HG02763 (cell line): ENCODE data around the gene KCTD16.

Experiments
- ATAC-seq: cut with Tn5 transposase; IDR thresholded peaks from one replicate; pipeline ENCODE4 v1.9.1; 2021; ENCODE audit warnings: mild to moderate bottlenecking, moderate library complexity; ENCODE audit not compliant: unreplicated experiment

The KCTD16 gene

GRCh38 chr5:144205141-144205551 lies 34.5 kb downstream of the KCTD16 start:
- ATAC-seq: no peak

GRCh38 chr5:144206141-144206540 lies 35.5 kb downstream of the KCTD16 start:
- no peak for ATAC-seq

- no peak for ATAC-seq
These were observed 37.3 kb downstream of the KCTD16 start for GRCh38 chr5:144207875-144208444.

- no peak for ATAC-seq
These were observed 38.7 kb downstream of the KCTD16 start for GRCh38 chr5:144209361-144209760.

GRCh38 chr5:144210655-144211054 lies 40.0 kb downstream of the KCTD16 start:
- no peak for ATAC-seq

- no peak for ATAC-seq
These were observed 49.2 kb downstream of the KCTD16 start for GRCh38 chr5:144219869-144220268.

GRCh38 chr5:144227363-144227999 lies 56.8 kb downstream of the KCTD16 start:
- no peak for ATAC-seq

GRCh38 chr5:144230806-144231205 lies 60.1 kb downstream of the KCTD16 start:
- ATAC-seq: no peak

GRCh38 chr5:144232285-144232684 lies 61.6 kb downstream of the KCTD16 start:
- ATAC-seq: no peak

GRCh38 chr5:144236499-144236898 lies 65.8 kb downstream of the KCTD16 start:
- no peak for ATAC-seq

GRCh38 chr5:144237851-144238250 lies 67.2 kb downstream of the KCTD16 start:
- no peak for ATAC-seq

GRCh38 chr5:144247131-144247530 lies 76.5 kb downstream of the KCTD16 start:
- ATAC-seq: no peak

GRCh38 chr5:144248015-144248414 lies 77.3 kb downstream of the KCTD16 start:
- no peak for ATAC-seq

- no peak for ATAC-seq
These were observed 79.2 kb downstream of the KCTD16 start for GRCh38 chr5:144249755-144250464.

GRCh38 chr5:144254552-144254951 lies 83.9 kb downstream of the KCTD16 start:
- ATAC-seq: no peak

- ATAC-seq: no peak
These were observed 89.4 kb downstream of the KCTD16 start for GRCh38 chr5:144260121-144260520.

GRCh38 chr5:144265643-144266247 lies 95.1 kb downstream of the KCTD16 start:
- ATAC-seq: no peak

- no peak for ATAC-seq
These were observed 97.4 kb downstream of the KCTD16 start for GRCh38 chr5:144267961-144268513.

GRCh38 chr5:144273232-144274027 lies 102.8 kb downstream of the KCTD16 start:
- ATAC-seq: no peak

GRCh38 chr5:144275329-144275728 lies 104.7 kb downstream of the KCTD16 start:
- no peak for ATAC-seq
